Mesendoderm (in vitro differentiated cells): Measurements from ENCODE around the gene UBR1.

ENCODE experiments used
- DNase-seq: peaks from one replicate; pipeline ENCODE4 v3.0.0; 2013
- H2AK5ac ChIP-seq: 2 replicates; pipeline ENCODE4 v1.6.1; 2013; ENCODE audit warnings: low read length, inconsistent platforms
- H2BK120ac ChIP-seq: 2 replicates; pipeline ENCODE4 v1.6.1; 2013; ENCODE audit warnings: low read depth, mild to moderate bottlenecking, low read length, moderate library complexity, mixed read lengths
- H2BK15ac ChIP-seq: replicated peaks from 2 replicates; pipeline ENCODE4 v1.6.1; 2013; ENCODE audit warnings: low read depth, mild to moderate bottlenecking, moderate library complexity
- H2BK5ac ChIP-seq: 2 replicates; pipeline ENCODE4 v1.6.1; 2013; ENCODE audit warnings: low read length, inconsistent platforms
- H3K18ac ChIP-seq: 2 replicates; pipeline ENCODE4 v1.6.1; 2013; ENCODE audit warnings: mild to moderate bottlenecking, low read length, mixed read lengths
- H3K23ac ChIP-seq: one replicate; pipeline ENCODE4 v1.6.1; 2013; ENCODE audit warnings: low read length
- H3K27ac ChIP-seq: 2 replicates; pipeline ENCODE4 v1.5.1; 2013; ENCODE audit warnings: low read depth, mild to moderate bottlenecking, inconsistent platforms, low read length, moderate library complexity
- H3K27me3 ChIP-seq: 2 replicates; pipeline ENCODE4 v1.6.1; 2013; ENCODE audit warnings: low read length, control low read depth, mild to moderate bottlenecking, inconsistent platforms; ENCODE audit not compliant: insufficient read depth, poor library complexity
- H3K36me3 ChIP-seq: 2 replicates; pipeline ENCODE4 v1.6.1; 2013; ENCODE audit warnings: low read length, inconsistent platforms; ENCODE audit not compliant: control insufficient read depth, insufficient read depth
- H3K4ac ChIP-seq: one replicate; pipeline ENCODE4 v1.6.1; 2013; ENCODE audit warnings: low read depth, mild to moderate bottlenecking, low read length, moderate library complexity
- H3K4me1 ChIP-seq: 2 replicates; pipeline ENCODE4 v1.6.1; 2013; ENCODE audit warnings: low read depth, low read length, inconsistent platforms; ENCODE audit not compliant: control insufficient read depth
- H3K4me2 ChIP-seq: 2 replicates; pipeline ENCODE4 v1.6.1; 2013; ENCODE audit warnings: low read length
- H3K4me3 ChIP-seq: 2 replicates; pipeline ENCODE4 v1.5.1; 2013; ENCODE audit warnings: mild to moderate bottlenecking, low read length
- H3K56ac ChIP-seq: one replicate; pipeline ENCODE4 v1.6.1; 2013; ENCODE audit warnings: low read length
- H3K79me1 ChIP-seq: 2 replicates; pipeline ENCODE4 v1.6.1; 2013; ENCODE audit warnings: low read length, inconsistent platforms
- H3K79me2 ChIP-seq: 2 replicates; pipeline ENCODE4 v1.6.1; 2013; ENCODE audit warnings: mild to moderate bottlenecking, low read length; ENCODE audit not compliant: control insufficient read depth, insufficient read depth
- H3K9ac ChIP-seq: 2 replicates; pipeline ENCODE4 v1.6.1; 2013; ENCODE audit warnings: low read length, inconsistent platforms
- H4K5ac ChIP-seq: one replicate; pipeline ENCODE4 v1.6.1; 2013; ENCODE audit warnings: low read length
- H4K8ac ChIP-seq: one replicate; pipeline ENCODE4 v1.6.1; 2013; ENCODE audit warnings: low read depth, mild to moderate bottlenecking, control low read depth, low read length, moderate library complexity
- WGBS: extraction: QIAGEN DNeasy Blood & Tissue Kit; methylation state at CpG from one replicate; pipeline ENCODE4 v1.1.7; 2013; ENCODE audit warnings: low lambda C conversion rate, missing lambda C conversion rate; ENCODE audit not compliant: insufficient coverage; ENCODE audit errors: extremely low coverage; 5-methylcytosine and 5-hydroxymethylcytosine counted together

UBR1 gene

DNA sequence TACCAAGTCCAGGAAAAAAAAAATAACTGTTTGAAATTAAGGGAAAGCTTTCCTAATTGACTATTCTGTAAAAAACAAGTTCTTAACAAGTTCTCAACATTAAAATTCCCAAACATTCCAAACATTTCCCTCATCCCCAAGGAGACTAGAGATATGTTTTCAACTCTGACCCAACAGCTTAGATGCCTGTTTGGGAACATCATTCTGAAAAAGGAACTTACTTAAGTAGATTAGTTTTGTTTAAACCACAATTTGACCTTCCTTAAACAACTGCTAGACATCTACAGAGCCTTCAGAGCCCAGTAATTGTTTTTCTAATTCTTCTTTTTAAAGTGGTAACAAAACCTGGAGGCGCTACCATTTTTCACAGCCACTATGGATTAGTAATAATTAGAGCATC, 12.8 kb downstream of the UBR1 start:
- Histone ChIP-seq H3K4me3 (no peak overlapping the region), H3K56ac (no peak overlapping the region), H3K27me3 (no peaks in the 10 kb centered on the region), H3K18ac (no peak overlapping the region), H3K79me1 (peaks cover 2% of the 10 kb centered on the region), H3K36me3 (no peaks in the 10 kb centered on the region), H2BK5ac (no peak overlapping the region), H4K8ac (no peak overlapping the region), H3K4me2 (no peak overlapping the region), H3K23ac (no peak overlapping the region), H4K5ac (no peak overlapping the region), H2BK15ac (no peak overlapping the region), H2AK5ac (no peak overlapping the region), H3K27ac (no peak overlapping the region), H3K9ac (no peak overlapping the region), H3K4ac (no peak overlapping the region), H3K4me1 (no peaks in the 10 kb centered on the region), H2BK120ac (no peak overlapping the region), H3K79me2 (peaks cover 6% of the 10 kb centered on the region)
- DNase-seq, result peak; percentile 10
- WGBS, result no CpG with 5 or more reads among the region's 1 CpG

DNA sequence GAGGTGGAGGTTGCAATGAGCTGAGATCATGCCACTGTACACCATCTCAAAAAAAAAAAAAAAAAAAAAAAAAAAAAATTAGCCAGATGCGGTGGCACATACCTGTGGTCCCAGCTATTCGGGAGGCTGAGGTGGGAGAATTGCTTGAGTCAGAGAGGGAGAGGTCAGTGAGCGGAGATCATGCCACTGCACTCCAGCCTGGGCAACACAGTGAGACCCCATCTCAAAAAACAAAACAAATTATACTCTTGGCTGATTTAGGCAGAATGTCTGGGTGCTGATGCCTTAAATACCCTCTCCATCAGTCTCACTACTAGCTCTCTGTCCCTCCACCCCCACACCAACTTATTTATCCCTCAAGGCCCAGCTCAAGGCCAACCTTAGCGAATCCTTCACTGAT, 14.0 kb downstream of the UBR1 start:
- H4K5ac ChIP-seq, result no peak overlapping the region
- H3K9ac ChIP-seq, result no peak overlapping the region
- no peak overlapping the region for H3K18ac ChIP-seq
- H3K79me1 ChIP-seq, result peaks cover 2% of the 10 kb centered on the region
- H3K56ac ChIP-seq, result no peak overlapping the region
- no peak overlapping the region for H2BK5ac ChIP-seq
- peaks cover 6% of the 10 kb centered on the region for H3K79me2 ChIP-seq
- H3K36me3 ChIP-seq, result no peaks in the 10 kb centered on the region
- H2BK15ac ChIP-seq, result no peak overlapping the region
- H3K4ac ChIP-seq, result no peak overlapping the region
- H3K4me3 ChIP-seq, result no peak overlapping the region
- H3K4me1 ChIP-seq, result no peaks in the 10 kb centered on the region
- H3K23ac ChIP-seq, result no peak overlapping the region
- WGBS, result no CpG with 5 or more reads among the region's 4 CpGs
- no peak for DNase-seq
- no peak overlapping the region for H2AK5ac ChIP-seq
- H3K4me2 ChIP-seq, result no peak overlapping the region
- H4K8ac ChIP-seq, result no peak overlapping the region
- H2BK120ac ChIP-seq, result no peak overlapping the region
- H3K27me3 ChIP-seq, result no peaks in the 10 kb centered on the region
- no peak overlapping the region for H3K27ac ChIP-seq

DNA sequence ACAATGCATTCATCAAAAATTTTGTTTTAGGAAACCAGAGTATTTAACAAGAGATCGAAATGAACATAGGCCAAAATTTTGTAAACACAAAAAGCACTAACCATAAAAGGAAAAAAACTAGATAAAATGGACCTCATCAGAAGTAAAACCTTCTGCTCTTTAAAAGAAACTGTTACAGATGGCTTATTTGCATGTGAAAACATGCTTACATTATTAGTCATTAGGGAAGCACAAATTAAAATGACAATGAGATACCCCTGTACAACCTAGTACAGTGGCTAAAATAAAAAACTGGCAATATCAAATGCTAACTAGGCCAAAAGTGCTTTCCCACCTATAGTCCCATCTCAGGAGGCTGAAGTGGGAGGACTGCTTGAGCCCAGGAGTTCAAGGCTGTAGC, 19.3 kb downstream of the UBR1 start:
- no peak overlapping the region for H2BK5ac ChIP-seq
- no peak for DNase-seq

DNA sequence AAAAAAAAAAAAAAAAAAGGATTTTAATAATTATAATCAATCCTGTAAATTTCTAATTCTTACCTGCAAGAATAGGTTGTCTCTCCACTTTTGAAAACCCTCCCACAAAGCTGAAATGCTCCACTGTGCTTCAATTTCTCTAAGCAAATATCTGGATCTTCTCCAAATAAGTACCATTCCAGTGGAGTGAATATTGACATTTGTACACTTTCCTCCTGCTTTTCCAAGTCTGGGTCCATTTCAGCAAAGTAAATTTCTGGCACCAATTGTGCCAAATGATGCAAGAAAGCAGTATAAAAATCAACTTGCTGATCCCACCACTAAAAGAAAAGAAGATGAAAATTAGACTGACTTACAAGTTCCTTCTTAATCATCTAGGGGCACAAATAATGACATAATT, 19.9 kb downstream of the UBR1 start:
- Histone ChIP-seq H3K79me1 (no peaks in the 10 kb centered on the region), H4K8ac (no peak overlapping the region), H2BK120ac (no peak overlapping the region), H3K4me3 (no peak overlapping the region), H3K27me3 (no peaks in the 10 kb centered on the region), H3K56ac (no peak overlapping the region), H2AK5ac (no peak overlapping the region), H2BK15ac (no peak overlapping the region), H3K23ac (no peak overlapping the region), H3K79me2 (no peaks in the 10 kb centered on the region), H4K5ac (no peak overlapping the region), H3K36me3 (no peaks in the 10 kb centered on the region), H3K4me1 (no peaks in the 10 kb centered on the region), H3K4ac (no peak overlapping the region), H3K27ac (no peak overlapping the region), H3K9ac (no peak overlapping the region), H3K4me2 (no peak overlapping the region), H3K18ac (no peak overlapping the region), H2BK5ac (no peak overlapping the region)
- DNase-seq, result no peak

More for the DNA sequence above, 19.3 kb downstream of the UBR1 start:
- H3K4ac ChIP-seq, result no peak overlapping the region
- no peak overlapping the region for H3K9ac ChIP-seq
- no peak overlapping the region for H3K23ac ChIP-seq
- H3K4me1 ChIP-seq, result no peaks in the 10 kb centered on the region
- no CpG with 5 or more reads among the region's 1 CpG for WGBS
- no peaks in the 10 kb centered on the region for H3K27me3 ChIP-seq
- no peak overlapping the region for H4K5ac ChIP-seq
- no peak overlapping the region for H3K56ac ChIP-seq
- no peak overlapping the region for H3K27ac ChIP-seq
- H3K79me2 ChIP-seq, result no peaks in the 10 kb centered on the region
- H2BK15ac ChIP-seq, result no peak overlapping the region
- H3K4me3 ChIP-seq, result no peak overlapping the region
- H3K18ac ChIP-seq, result no peak overlapping the region
- no peak overlapping the region for H3K4me2 ChIP-seq
- no peak overlapping the region for H2AK5ac ChIP-seq
- H2BK120ac ChIP-seq, result no peak overlapping the region
- no peaks in the 10 kb centered on the region for H3K79me1 ChIP-seq
- H4K8ac ChIP-seq, result no peak overlapping the region
- H3K36me3 ChIP-seq, result no peaks in the 10 kb centered on the region

DNA sequence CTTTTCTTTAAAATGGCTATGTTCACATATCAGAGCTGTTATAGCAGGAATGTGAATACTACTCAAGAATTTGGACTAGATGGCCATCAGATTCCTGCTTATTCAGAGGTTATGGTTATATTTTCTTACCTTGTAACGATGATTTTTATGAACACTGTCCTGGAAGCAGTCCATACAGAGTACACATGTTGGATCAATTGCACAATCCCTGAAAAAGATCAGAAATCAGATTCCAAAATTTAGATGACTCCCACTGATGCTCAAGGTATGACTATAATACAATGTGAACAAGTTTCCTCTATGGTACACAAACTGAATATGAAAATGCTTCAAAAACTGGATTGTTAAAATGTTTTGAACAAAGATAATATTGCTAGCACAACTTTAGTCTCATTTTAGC, 23.3 kb downstream of the UBR1 start:
- no peaks in the 10 kb centered on the region for H3K79me1 ChIP-seq
- no peak overlapping the region for H4K8ac ChIP-seq
- no peak overlapping the region for H3K56ac ChIP-seq
- no peak overlapping the region for H3K4me3 ChIP-seq
- no peaks in the 10 kb centered on the region for H3K27me3 ChIP-seq
- H3K18ac ChIP-seq, result no peak overlapping the region
- no peak overlapping the region for H3K23ac ChIP-seq
- no peak overlapping the region for H3K4me2 ChIP-seq
- no peak overlapping the region for H2BK120ac ChIP-seq
- no peaks in the 10 kb centered on the region for H3K36me3 ChIP-seq
- no peak overlapping the region for H3K27ac ChIP-seq
- H2BK15ac ChIP-seq, result no peak overlapping the region
- H2AK5ac ChIP-seq, result no peak overlapping the region
- DNase-seq, result no peak
- no peak overlapping the region for H4K5ac ChIP-seq
- H3K79me2 ChIP-seq, result no peaks in the 10 kb centered on the region
- no peak overlapping the region for H3K9ac ChIP-seq
- no peak overlapping the region for H2BK5ac ChIP-seq
- no CpG with 5 or more reads among the region's 1 CpG for WGBS
- H3K4ac ChIP-seq, result no peak overlapping the region
- no peaks in the 10 kb centered on the region for H3K4me1 ChIP-seq

DNA sequence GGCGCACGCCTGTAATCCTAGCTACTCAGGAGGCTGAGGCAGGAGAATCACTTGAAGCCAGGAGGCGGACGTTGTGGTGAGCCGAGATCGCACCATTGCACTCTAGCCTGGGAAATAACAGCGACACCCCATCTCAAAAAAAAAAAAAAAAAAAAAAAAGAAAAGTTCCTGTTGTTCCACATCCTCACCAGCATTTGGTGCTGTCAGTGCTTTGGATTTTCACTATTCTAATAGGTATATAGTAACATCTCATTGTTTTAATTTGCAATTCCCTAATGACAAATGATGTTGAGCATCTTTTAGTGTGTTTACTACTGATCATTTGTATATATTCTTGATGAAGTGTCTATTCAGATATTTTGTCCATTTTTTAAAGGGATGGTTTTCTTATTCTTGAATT, 24.6 kb downstream of the UBR1 start:
- Histone ChIP-seq H4K8ac (no peak overlapping the region), H3K27me3 (no peaks in the 10 kb centered on the region), H2BK5ac (no peak overlapping the region), H3K79me2 (no peaks in the 10 kb centered on the region), H4K5ac (no peak overlapping the region), H2BK15ac (no peak overlapping the region), H3K23ac (no peak overlapping the region), H2AK5ac (no peak overlapping the region), H3K27ac (no peak overlapping the region), H3K4me1 (no peaks in the 10 kb centered on the region), H3K4me3 (no peak overlapping the region), H3K9ac (no peak overlapping the region), H3K79me1 (no peaks in the 10 kb centered on the region), H3K18ac (no peak overlapping the region), H3K36me3 (no peaks in the 10 kb centered on the region), H2BK120ac (no peak overlapping the region), H3K4me2 (no peak overlapping the region), H3K4ac (no peak overlapping the region), H3K56ac (no peak overlapping the region)
- WGBS, result no CpG with 5 or more reads among the region's 7 CpGs
- peak; percentile 2 for DNase-seq
